IPS DF 19.7 (cell line): ENCODE data around the gene CBLN4.

Experiments used
- DNase-seq: peaks from one replicate; pipeline ENCODE4 v3.0.0-alpha.2; 2013; ENCODE audit warnings: low read depth, low spot score

CBLN4 gene

DNA sequence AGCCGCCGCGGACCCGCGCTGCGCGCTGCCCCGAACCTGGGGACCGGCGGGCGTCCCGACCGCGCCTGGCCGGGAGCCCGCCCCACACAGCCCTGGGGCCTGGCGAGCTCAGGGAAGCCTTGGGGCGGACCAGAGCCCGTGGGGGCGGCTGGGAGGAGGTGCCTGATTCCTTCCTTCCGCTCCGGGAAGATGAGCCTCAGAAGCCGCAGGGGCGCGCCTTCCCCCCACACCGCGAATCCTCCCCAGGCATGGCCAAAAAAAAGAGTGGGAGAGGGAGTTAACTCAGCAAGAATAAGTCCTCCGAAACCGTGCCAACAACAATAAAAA, at the start of gene CBLN4:
CBLN4 (minus strand) TSS at position 131 of the 327 bp plus-strand sequence. CDS start 1,348 bp downstream, outside the sequence.
- DNase-seq = no peak

DNA sequence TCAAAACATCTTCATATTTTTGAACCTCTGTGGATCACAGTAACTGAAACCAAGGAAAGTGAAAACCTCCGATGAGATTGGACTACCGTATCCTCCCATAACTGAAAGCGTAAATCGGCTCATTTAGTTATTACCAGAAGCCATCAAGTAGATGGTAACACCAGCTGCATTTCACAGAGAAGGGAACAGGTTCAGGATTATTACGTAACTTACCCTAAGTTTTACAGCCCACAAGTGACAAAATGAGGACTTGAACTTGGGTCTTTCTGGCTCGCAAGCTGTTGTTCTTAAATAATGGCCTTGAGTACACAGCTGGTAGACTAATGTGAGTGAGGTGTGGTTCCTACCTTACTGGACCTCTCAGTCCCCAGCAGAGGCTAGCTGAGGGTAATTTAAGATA, 37.9 kb upstream of the CBLN4 start:
- no peak for DNase-seq

DNA sequence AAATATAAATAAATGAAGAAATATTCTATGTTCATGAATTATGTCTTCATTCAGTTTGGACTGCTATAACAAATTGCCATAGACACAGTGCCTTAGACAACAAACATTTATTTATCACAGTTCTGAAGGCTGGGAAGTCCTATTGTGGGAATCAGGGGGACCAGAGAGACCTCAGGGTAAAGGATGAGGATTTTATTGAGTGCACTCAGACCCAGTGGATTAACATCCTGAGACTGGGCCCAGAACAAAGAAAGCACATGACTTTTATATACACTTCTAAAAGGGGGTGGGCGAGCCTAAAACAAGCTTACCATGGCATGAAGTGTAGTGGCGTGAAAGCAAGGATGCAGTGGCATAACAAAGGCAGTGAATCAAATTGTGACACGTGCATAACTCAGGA, 26.9 kb upstream of the CBLN4 start:
- DNase-seq = no peak

DNA sequence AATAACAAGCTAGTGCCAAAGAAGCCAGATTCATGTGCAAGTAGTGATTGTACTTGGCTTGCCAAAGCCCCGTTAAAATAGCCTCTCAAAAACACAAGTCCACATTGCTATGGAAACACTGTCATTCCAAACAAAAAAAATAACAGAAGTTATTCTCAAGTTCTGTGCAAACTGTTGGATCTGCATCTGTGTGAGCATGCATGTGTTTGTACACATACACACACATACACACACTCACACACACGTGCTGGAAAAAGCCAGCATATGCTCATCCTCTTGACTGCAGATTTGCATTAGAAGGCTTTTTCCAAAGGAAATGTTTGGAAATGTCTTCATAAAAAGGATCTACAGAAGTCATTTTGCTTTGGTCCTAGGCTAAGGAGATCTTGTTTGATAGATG, 13.4 kb upstream of the CBLN4 start:
- no peak for DNase-seq

DNA sequence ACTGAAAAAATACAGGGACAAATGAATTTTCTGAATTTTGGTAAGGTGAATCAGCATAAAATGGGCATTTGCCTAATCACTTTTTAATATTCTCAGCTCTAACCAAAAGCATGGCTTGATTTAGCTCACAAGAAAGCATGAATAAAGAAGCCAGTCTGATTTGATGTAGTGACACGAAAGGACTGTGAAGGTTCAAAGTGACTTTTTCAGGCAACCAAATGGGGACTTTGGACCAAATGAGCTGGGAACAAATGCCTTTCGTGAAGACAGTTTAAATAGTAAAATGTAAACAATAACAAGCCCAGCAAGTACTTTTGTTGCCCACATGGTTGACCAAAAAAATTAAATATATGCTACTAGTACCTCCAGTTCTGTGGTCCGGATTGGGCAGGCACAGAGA, 12.9 kb upstream of the CBLN4 start:
- DNase-seq = no peak

DNA sequence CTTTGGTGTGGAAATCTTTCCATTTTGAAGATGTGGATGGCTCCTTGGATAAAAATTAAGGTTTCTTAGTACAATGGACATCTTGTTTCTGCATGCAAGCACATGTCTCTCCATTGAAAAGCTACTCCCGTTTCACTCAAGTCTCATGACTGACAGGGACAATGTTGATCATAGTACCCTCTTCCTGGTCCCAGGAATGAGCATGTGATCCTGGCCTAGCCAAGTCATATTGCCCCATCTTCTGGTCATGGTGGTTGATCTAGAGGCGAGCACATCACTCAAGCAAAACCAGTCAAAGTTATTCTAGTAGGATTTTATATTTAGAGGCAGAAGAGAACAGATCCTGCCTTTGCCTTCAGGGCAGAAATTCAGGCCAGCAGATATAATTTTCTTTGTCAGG, 12.2 kb upstream of the CBLN4 start:
- no peak for DNase-seq

DNA sequence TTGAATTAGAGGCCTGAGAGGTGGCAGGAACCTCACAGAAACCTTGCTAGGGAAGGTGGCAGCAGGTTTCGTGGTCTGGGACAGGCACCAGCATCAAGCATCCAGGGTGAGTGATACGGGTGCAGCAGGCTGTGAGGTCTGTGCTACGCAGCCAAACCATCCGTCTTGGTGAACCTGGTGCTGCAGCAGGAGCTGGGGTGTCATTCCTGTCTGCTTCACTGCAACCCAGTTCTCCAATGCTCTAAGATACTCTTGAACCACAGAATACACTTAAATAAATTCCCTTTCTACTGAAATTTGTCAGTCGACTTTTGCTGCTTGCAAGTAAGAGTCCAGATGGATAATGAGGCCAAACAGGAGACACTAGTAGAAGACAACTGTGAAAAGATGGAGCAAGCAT, 9.7 kb upstream of the CBLN4 start:
- no peak for DNase-seq

DNA sequence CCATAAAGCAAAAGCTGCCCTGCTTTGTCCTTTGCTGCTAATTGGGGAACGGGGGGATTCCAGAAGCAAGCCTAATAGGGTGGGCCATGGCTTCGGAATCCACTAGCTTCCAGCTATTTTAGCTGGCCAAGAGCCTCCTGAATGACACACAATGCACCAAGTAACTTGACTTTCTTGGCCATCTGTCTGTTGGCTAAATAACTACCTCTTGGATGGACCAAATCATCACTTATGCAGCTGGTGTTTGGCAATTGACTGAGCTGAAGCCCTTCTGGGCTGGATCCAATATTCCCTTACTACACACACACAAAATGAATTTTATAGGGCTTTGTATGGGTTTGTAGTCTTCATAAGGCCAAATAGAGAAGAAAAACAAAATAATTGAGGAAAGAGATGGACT, 8.8 kb upstream of the CBLN4 start:
- no peak for DNase-seq

DNA sequence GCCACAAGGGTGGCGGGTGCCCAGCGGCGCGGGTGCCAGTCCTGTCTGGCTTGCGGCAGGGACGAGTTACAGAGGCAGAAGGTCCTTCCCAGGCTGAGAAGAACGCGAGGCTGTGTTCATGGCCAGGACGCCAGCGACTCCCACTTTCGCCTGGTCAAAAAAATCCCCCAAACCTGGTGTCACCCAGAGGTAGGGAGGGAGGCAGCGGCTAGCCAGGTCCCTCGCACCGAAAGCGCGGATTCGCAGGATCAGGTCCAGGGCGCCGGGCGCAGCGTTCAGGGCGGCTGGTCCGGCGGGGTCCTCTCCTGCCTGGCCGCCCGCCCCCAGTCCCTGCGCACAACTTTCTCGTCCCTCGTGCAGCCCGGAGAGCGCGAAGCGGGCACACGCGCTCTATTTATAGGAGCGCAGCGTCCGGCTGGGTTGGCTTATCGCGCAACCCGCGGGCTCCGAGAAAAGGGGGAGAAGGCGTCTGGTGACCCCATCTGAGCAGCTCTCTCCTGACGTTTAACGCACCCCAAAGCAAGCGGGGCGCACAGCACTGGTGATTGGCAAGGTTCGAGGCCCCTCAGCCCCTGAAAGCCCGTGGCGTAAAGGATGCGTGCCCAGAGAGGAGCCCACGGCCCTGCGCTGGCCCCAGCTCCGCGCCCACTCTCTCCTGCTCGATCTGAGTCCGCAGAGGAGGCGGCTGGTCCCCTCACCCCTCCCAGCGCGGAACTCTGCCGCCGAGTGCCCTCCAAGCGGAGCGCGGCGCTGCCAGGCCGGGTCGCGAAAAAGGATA, 519 bp downstream of the CBLN4 start:
- no peak for DNase-seq

DNA sequence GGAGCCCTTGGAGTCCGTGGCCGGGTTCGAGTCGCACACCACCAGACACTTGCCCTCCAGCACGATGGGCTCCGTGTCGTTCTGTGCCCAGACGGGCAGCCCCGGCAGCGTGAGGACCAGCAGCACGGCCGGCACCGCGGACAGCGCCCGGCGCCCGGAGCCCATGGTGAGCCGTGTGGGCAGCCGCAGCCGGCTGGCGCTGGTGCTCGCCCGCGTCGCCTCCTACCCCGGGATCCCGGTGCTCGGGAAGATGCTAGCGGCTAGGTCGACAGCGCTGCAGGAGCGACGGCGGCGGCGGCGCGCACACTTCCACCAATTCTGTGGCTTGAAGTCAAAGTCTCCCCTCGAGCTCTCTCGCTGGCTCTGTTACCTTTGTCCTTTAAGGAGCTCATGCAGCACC, 1.3 kb downstream of the CBLN4 start:
- DNase-seq = no peak

DNA sequence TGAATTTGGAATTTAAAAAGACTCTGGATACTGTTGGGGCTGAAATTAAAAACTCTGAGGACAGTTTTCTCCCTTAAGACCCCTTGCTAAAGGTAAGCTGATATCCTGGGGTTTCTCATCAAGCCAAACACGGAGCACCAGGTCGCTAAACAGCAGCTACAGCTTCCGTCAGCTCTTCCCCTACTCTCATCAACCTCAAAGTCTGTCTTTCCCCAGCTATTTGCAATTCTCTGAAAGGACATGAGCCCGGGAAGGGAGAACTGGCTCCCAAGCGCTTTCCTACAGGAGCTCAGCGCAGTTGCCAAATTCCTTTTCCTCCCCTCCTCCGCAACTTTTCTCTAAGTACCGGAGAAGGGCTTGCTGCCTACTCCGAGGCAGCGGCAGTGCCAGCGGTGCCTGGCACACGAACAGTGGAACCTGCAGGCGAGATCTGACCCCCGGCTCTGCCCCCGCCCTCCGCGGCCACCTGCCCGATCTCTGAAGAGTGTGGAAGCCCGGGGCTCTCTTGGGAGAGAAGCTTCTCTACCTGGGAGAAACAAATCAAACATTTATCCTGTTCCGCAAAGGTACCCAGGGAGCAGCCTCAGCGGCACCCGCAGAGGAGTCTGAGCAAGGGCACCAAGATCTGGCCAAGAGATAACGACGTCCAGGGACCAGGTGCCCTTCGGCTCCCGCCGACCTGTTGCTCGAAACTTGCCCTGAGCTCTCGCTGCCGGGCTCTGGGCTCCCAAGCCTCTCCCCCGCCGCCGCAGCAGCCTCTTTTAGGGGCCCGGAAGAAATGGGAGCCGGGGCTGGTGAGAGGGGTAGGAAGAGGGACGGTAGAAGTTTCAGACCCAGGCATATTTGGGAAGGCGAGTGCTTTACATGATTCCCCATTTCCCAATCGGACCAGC, 2.2 kb downstream of the CBLN4 start:
- DNase-seq = no peak

DNA sequence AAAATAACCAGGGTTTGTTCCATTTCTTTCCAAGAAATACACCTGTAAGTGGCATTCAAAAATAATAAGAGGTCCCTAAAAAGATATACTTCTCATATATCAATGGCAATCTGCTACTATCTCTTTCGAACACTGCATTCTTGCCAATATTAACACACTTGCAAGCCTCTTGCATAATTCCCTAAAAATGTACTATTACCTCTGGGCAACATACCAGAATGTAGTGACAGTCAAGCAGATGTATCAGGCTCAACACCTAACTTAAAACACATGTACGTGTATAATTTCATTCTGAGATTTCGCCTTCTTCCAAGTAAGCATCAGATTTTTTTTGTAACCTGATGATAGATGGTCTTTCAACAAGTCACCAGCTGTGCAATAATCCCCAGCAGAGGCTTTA, 3.4 kb downstream of the CBLN4 start:
- no peak for DNase-seq

DNA sequence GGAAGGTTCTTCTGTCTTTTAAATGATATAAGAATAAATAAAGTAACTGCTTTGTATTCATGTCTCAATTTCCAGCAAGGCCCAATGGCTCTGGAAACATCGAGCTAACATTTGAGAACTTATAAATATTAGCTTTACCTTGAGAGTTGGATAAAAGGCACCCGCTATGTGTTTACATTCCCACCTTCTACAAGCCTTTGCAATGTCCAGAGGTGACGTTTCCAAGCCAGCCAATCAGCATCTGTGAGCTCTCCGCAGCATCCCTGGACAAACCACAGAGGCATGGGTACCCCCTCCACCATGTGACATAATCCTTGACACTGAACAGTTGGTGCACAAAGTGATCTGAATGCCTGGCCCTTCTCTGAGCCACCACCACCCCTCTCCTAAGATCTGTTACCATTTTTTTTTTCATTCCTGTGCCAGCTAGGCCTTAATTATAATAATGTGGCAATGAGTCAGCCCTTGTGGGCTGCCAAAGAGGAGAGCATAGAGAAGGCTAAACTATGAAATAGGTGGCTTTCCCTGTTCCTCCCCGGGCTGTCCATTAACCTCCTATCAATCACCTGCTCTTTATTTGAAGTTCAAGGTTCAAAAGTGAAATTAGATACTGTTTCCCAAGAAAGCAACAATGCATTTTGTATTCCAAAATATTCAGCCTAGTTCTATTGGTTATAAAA, 4.1 kb downstream of the CBLN4 start:
- no peak for DNase-seq

DNA sequence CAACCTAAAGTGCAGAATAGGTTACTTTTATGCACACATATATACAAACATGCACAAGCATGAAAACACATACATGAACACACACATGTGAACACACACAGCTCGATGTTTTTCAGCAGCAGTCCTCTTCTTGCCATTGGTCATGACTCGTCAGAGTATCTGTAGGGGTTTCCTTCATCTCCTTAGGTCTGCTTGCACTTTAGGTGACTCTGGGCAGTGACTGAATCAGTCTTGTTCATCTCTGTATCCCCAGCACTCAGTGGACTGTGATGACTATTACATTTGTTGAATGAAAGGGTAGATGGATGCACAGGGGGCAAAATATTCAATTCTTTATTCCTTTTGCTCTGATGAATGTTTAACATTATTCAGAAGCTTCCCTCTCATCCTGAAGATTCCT, 26.8 kb downstream of the CBLN4 start:
- DNase-seq = no peak

DNA sequence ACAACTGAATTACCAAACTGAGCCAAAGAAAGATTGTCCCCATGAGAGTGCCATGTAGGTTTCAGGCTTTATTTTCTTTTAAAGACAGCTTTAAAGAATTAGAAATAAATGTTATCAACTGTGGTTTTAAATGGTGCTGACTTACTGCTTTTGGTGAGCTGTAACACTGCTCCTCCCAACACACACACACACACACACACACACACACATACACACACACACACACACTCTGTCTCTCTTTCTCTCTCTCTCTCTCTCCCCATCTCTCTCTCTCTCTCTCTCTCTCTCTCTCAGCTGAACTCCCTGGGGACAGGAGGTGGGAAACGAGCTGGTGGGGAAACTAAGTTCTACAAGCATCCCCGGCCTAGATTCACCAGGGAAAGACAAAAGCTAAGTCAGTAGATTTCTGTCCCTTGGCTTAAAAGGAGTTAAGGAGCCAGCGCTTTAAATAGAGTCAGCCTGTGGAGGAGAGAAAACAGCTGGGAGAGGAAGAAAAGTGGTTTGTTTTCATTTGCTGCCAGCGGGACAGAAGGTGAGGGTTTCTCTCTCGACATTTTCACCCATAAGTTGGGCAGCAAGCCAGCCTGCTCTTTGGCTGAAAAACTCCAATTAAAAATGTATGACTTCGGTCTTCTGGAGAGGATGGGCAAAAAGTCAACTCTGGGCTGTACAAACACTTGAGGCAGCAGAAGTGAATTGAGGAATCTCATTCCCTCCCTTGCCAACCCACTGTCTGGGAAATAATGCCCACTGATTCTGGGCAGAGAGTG, 27.4 kb downstream of the CBLN4 start:
- DNase-seq = no peak

DNA sequence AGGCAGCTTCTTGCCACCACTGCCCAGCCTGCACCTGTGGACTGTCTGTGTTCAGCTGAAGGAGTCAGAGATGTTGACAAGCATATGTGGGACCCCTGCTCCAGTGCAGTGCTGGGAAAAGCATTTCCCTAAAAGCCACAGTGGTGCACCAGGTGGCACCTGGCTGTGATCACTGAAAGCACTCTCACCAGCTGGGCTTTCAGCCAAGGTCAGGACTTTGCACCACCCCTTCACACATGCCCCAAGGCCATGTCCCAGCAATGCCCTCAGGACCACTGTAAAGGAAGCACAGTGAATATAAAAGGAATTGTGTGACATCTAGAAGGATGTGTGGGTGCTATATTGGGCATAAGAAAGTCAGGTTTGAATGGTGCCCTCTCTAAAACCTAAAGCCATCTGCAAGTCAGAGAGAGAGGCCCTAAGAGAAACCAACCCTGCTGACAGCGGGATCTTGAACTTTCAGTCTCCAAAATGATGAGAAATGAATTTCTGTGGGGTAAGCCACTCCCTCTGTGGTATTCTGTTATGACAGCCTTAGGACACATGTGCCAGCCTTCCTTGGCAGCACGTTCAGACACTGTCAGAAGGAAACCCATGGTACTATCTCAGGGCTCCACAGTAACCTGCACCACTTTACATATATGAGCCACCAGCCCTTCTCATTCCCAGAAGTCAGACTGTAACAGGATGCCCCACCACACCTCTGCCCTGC, 30.7 kb downstream of the CBLN4 start:
- DNase-seq = no peak

DNA sequence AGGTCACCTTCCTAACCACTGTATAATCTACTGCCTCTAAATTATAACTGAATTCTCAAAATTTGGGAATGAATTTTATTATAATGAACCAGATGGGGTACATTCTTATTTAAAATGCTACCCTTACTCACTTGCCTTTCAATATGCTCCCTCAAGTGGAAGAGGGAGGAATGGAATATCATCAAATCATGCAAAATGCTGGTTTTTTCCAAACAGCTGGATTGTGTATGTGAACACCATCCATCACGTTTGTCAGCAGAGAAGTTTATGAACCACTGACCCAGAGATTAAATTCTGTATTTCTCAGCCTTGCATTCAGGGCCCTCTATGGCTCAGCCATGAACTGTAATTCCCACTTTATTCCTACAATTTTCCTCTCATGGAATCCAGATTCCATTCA, 40.5 kb downstream of the CBLN4 start:
- DNase-seq = no peak

DNA sequence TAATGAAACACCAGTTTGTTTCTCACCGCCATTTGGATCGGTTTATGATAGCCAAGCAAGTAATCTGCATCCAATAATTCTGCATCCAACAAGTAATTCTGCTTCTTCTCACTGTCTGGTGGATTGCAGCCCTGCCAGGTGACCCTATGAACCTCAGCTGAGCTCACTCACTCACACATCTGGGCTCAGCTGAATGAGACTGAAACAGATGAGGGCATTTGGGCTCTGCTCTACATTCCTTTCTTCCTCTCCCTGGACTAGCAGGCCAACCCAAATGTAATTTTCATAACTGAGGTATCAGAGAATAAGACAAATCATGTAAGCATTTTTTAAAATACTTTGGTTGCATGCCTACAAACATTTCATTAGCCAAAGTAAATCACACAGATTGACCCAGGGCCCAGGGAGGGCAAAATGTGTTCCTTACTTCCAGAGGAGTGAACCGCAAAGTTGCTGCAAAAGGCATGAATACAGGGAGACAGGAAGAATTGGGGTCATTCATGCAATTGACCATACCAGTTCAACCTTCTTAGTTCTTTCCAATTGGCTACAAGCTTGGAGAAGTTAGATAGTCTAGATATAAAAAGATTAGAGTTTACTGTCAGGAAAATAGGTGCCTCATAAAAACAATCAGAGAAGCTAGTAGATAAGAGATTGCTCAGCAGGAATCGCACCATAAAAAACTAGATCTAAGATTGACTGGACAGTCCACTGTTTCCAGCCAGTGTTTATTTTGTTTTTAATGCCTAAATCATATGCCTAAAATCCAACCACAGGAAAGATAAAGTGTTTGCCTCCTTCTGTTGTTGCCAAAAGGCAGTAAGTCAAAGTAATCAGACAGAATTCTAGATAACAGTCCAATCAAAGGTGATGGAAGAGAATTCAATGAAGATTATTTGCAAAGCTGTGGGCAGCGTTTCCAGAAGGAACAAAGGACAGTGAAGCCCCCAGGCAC, 43.7 kb downstream of the CBLN4 start:
- DNase-seq = no peak

DNA sequence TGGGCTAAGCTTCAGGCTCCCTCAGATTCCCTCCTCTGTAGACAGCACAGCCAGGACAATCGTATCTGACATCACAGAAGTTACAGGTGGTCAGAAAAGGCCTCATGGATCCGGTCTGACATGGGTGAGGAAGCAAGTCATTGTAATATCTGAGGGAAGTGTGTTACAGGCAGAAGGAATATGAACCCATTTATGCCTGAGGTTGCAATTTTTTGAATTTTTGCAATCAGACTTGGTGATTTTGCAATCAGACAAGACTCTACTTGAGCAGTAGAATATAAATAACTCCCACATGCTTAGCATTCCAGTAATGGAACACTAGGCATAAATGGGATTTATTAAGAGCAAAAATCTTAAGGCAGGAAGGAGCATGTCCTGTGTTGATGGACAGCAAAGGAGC, 52.1 kb downstream of the CBLN4 start:
- no peak for DNase-seq

DNA sequence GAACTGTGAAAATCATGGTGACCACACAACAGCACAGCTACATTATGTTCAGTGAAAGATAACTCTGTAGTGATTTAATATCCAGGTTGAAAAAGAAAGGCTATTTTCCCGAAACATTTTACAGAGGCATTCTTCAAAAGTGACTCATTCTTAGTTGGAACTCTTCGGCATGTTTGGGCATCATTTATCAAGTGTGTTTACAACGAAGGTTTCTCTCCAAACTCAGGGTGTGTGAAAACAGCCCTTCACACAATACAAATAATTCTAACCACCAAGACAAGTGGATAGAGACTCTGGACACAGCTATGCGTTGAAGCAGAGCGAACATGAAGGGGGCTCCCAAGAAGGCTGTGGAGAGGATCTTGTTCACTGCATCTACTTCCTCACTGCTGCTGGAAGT, 57.6 kb downstream of the CBLN4 start:
- no peak for DNase-seq
